Measurements from ENCODE around the gene MITF.

Gene MITF

DNA sequence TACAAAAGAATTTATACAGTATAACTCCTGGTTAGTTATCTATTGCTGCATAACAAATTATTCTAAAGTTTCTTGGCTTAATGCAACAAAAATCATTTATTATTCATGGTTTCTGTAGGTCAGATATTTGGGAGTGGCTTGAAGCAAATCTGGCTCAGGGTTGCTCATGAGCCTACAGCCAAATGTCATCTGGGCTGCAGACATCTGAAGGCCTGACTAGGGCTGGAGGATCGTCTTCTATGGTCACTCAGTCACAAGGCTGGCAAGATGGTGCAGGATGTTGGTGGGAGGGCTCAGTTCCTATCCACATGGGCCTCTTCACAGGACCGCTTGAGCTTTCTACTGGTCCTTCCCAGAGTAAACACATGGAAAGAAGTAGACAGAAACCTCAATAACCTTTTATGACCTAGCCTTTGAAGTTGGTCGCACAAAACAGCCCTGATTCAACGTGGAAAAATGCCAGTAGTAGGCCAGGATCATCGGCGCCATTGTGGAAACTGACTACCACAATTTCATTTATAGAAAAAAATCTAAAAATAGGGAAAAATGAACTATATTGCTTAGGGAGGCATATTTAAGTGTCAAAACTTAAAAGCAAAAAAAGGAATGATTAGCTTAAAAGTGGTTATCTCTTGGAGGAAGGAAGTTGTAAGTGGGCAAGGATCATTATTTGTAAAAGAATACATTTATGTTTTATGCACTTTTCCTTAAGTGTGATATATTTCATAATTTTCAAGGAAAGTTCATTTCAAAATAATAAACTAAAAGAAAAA, 9.9 kb upstream of the MITF start:
- no peak for DNase-seq

DNA sequence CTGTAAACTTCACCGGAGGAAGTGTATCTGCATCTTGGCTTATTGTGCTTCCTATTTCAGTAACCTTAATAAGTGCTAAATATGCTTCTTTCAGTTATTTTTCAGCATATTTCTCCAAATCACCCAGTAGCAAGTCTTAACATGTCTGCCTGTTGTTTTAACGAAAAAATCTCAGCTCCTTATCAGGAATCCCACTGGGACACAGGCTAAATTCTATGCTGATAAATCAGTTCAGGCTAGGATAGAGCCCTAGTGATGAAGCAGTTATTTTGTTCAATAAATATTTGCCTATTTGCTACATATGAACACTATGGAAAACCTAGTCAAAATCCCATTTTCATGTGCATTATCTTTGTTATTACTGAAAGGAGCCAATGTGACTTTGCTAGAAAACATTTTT, 8.2 kb upstream of the MITF start:
- DNase-seq, result no peak

DNA sequence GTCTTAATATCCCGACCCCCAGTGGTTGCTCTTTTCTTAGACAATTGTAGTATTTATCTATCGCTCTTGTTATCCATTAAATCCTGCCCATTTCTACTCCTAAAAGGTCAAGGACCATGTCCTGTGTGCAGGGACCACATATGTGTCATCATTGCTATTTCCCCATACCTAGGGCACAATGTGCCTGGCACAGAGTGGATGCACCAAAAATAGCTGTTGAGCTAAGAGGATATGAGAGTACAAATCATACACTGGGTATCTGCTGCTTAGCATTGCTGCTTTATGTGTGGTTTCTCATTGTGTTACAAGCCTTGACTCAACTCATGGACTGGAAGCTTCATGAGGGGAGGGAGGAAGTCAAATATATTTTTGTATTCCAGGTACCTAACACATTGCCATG, 3.4 kb upstream of the MITF start:
- no peak for DNase-seq

DNA sequence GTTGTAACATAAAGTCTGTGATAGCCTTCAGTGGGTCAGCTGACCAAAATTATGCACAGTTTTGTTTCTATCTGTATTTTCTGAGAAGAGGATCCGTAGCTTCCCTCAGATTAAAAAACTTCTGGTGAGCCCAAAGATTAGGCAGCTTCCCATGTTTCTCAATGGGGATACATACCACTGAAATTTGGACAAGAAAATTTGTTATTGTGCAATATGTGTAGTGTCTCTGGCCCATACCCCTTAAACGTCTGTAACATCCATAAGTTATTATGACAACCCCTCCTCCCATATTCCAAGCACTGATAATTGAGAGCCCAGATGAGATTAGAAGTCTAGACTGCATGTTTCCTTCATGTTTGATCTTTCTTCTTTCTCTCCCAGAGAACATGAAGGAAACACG, 1.9 kb upstream of the MITF start:
- no peak for DNase-seq

DNA sequence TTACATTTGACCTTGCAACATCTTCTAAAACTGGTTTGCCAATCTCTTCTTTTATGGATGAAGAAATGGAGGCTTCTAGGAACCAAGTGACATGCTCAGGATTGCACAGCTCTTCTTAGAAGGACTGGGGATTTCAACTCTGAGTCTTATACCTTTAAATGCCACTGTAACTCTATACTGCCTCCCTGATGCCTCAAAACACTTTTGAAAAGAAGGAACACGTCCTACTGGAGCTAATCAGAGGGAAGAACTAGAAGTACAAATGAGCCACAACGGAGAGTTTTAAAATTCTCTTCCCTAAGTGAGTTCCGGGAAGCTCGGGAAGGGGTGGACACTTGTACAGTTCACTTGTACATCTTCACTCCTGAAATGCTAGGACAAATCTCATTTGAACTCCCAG, 949 bp upstream of the MITF start:
- DNase-seq, result no peak

DNA sequence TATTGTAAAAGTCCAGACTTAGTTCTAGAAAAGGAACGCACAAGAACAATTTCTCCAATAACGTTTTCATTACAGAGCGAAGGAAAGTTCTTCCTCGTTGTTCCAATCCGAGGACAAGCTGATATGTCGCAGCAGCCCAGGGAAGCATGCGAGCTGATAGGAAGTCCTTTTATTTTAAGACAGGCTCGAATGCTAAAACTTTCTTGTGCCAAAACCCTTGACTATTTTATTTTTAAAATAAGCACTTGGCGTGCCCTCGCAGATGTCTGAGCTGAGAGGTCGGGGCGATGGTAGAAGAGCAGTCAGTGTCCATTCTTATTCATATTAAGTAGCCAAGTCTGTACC, 433 bp upstream of the MITF start:
- DNase-seq, result no peak

DNA sequence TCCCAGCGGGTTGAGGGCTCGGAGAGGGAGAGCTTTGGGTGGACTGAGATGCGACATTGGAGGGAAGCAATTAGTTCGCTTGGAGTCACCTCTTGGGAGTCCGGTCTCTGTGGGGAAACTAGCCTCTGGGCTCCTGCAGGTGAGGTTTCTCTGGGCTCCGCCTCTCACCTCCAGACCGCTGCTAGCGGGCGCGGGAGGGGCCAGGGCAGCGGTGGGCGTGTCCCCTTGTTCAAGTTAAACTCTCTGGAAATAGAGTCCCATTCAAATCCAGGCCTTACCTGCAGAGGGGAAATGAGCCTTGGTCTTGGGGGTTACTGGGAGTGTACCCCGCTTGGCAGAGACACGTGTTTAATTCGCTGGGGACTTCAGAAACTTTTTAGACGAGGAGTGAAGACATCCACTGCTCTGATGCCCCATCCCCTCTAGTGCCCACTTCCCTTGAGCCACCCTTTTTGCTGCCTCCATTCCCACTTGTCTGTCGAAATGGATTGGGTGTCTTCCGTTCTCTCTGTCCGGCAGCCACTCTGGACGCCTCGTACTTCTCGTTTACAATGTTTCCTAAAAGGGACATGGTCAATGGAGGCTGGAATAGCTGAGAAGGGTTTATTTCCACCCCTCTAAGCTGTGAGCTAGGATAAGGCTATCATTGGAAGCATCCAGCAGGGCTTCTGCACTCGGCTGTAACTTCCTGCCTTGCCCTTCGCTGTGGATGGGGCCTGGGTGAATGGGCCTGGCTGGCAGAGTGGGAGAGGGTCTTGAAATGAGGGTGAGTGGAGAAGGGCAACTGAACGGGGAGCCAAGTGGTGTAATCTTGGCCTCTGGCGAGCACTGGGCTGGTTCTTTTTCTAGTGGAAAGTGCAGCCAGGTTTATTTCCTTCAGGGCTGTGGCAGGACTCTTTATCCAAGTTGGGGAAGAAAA, 1.1 kb downstream of the MITF start:
- DNase-seq, result no peak

DNA sequence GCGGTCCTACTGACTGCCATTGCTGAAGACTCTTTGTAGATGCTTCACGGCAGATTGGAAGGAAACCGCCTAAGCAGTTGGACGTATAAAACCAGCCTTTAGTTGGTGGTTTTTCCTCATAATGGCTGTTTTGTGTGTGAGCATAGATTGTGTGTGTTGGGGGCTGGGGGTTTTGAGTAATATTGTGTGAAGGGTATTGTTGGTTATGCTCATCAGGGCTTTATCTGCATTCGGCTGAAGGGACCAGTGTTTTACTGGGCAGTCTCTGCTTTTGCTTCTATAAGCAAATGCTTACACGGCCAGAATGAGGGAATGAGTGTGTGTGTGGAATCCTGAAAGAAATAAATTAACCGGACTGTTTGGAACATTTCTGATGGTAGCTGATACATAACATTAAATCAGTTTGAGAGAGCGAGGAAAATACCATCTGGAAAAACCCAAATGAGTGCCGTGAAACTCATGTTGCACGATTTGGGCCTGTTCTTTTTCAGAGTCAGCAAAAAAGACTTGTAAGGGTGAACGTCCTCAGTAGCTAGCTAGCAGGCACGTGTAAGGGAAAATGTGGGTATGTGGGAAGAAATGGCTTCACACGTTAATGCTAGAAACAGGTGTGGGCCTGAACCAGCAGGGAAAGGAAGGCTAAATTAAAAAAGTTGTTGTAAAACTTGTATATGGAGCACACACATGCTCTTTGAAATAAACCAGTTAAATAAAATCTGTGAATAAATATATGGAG, 1.9 kb downstream of the MITF start:
- no peak for DNase-seq

DNA sequence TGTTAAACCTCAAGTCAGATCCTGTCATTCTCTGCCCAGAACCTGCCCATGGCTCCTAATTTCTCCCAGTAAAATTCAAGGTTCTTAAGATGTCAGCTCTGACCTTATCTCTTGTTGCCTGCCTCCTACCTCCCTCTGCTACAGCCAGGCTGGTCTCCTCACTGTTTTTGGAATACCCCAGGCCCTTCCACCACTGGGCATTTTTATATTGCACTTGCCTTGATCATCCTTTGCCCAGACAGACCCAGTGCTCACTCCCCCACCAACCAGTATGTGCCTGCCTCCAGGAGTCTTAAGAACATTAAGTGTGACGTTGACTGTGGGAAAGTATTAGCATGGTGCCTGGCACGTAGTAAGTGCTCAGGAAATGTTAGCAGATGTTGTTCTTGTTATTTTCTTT, 3.1 kb downstream of the MITF start:
- DNase-seq, result no peak

DNA sequence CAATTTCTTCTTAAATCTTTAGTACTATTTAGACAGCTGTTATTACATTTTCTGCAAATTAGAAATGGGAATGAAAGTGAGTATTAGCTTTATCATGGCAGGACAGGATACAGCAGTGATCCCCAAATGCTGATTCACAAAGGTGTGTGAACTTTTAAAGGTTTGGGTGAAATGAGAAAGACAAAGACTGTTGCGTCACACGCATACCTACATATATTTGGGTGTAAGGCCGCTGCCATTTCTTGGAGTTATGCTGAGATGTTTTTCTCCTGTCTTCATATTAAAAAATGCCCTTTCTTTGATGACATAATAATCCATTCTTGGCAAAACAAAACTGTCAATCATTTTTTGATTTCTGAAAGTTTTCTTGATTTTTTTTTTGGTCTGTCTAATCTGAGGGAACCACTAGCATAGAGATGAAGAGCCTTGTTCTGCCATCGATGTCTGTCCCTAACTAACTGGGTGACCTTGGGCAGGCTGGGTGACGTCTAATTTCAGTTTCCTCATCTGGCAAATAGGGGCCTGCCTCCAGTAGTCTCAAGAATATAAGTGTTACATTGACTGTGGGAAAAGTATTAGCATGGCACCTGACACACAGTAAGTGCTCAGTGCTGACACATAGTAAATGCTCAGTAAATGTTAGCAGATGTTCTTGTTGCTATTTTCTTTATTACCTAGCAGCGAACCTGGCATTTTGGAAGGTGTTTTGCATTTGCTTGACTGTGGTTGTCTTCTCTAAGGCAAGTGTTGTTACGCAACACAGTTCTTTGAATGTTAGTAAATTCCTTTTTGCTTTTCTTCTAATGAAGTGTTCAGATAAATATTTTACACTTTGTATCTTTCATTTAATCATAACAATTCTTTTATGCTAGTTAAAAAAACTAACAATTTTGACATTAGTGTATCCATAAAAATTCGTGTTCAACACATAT, 5.0 kb downstream of the MITF start:
- DNase-seq, result no peak

DNA sequence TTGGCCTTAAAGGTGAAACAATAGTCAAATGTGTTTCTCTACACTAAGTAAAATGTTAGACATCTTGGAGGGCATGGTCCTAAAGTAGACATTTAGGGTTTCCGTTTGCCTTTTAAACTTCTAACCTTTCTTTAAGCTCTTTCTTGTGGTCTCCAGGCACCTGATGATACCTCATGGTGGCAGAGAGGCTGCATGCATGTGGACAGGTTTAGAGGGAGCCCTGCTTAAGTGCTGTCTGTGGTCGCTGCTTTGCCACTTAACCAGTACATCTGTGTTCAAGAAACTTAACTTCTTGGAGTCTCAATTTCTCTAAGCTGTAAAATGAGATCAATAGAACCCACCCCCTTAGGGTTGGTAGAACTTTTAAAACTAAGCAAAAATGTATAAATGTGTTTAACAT, 6.2 kb downstream of the MITF start:
- no peak for DNase-seq

DNA sequence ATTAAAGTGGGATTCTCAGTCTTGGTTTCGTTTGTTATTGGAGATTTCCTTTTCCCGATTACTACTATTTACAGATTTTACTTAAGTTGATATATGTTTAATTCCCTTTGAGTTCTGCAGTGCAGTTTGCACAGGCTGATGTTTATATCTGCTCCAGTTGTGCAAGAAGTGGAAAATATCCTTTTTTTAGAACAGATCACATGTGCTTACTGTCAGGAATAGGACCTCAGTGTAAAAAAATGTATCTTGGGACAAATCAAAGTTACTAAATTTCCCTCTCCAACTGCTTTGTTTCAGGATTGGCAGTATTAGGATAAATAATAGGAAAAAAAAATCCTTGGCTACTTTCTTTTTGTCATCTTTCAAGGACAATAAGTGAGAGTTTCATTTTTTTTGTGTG, 6.9 kb downstream of the MITF start:
- no peak for DNase-seq

DNA sequence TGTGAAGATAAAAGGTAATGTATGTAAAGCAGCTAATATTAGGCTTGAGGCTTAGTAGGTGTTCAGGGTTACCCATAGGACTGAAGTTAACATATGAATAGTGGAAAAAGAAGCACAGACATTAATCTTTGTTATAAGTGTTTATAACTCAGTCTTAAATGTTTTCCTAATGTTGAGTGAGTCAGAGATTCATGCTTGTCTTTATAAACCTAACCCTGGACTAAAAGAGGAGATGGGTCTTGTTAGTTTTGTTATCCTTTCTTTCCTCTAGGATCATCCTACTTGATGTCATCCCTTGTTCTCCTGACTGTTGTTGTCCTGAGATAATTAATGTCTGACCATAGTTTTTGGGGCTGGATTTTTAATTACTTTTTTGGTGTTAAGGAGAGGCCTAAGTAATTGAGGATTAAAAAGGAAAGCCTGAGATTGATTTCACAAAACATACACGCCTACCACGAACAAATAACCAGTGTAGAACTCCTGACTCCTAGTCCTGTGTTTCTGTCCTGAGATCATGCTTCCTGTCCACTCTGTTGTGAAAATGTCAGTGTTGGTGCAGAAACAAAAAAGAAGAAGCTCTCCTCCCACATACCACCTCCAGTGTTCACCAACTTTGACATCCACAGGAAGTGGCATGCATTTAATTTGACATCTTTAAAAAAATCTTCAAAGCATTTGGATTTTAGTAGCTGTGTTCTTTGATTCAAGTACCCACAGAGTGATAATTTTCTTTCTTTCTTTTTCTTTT, 8.4 kb downstream of the MITF start:
- DNase-seq, result no peak

DNA sequence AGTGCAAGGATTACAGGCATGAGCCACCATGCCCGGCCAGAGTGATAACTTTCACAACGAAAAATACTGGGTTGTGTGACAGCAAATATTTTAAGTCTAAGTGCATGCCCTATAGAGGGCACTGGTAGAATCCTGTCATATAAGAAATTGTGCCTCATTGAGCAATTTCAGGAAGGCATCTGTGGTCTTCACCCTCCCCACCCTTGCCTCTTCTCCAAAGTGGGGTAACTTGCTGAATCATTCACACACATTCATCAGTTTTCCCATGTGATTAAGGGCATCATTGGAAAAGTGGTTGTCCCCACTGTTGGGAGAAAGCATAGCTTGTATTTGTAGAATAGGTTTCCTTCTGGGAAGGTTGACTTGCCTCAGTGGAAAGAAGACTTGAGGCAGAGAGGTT, 9.2 kb downstream of the MITF start:
- no peak for DNase-seq

DNA sequence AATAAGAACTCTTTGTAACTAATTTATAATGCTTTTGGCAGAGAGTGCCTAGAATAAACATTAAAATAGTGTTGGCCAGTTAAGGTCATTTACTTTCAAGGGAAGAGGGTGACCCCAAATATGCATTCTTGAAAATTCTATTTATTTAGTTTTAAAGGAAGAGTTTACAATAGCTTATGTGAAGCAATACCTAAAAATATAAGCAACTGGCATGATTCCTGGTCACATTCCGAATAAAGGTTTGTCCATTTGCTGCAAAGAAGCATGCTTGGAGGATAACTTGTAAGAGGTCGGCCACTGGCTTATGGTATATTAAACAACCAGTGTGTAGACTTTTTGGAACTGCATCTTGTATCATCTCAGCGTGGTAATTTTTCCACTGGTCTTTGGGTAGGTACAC, 10.2 kb downstream of the MITF start:
- no peak for DNase-seq

DNA sequence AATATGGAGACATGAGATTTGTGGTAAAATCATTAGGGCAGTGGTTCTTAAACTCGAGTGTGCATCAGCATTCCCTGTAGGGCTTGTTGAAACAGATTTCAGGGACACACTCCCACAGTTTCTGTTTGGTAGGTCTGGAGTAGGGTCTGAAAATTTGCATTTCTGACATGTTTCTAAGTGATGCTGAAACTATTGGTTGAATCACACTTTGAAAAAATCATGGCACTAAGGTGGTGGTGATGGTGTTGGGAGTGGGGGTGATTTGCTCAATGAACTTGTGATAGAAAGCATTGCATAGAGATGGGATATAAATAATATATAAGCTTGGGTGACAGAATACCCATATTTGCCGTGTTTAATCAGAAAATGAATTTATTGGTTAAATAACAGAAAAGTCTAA, 11.3 kb downstream of the MITF start:
- DNase-seq, result no peak

DNA sequence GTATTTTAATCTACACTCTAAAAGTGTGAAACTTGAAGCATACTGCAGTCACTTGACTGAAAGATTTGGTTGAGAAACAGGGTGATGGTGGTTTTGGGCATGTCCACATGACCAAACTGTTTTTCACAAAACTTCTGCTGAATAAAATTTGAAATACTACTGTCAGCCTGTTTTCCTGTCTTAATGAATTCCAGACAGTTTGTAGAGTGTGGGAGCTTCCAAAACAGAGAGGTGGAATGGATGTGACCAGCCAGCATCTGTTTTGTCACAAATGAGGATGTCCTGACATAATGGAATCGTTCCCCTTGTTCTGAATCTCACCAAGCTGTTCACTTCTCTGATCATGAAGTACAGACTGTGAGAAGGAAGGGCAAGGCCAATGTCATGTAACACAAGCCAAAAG, 11.8 kb downstream of the MITF start:
- no peak for DNase-seq

DNA sequence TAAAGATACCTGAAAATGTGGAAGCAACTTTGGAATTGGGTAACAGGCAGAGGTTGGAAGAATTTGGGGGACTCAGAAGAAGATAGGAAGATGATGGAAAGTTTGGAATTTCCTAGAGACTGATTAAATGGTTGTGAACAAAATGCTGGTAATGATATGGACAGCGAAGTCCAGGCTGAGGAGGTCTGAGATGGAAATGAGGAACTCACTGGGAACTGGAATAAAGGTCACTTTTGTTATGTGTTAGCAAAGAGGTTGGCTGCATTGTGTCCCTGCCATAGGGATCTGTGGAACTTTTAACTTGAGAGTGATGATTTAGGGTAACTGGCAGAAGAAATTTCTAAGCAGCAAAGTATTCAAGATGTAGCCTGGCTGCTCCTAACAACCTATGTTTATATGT, 13.0 kb downstream of the MITF start:
- no peak for DNase-seq

DNA sequence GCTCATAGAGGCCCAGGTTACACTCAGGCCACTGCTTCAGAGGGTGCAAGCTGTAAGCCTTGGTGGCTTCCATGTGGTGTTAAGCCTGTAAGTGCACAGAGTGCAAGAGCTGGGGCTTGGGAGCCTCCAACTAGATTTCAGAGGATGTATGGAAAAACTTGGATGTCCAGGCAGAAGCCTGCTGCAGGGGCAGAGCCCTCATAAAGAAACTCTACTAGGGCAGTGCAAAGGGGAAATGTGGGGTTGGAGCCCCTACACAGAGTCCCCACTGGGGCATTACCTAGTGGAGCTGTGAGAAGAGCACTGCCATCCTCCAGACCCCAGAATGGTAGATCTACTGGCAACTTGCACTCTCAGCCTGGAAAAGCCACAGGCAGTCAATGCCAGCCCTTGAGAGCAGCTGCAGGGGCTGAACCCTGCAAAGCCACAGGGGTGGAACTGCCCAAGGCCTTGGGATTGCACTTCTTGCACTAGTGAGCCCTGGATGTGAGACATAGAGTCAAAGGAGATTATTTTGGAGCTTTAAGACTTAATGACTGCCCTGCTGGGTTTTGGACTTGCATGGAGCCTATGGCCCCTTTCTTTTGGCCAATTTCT, 14.0 kb downstream of the MITF start:
- DNase-seq, result no peak

DNA sequence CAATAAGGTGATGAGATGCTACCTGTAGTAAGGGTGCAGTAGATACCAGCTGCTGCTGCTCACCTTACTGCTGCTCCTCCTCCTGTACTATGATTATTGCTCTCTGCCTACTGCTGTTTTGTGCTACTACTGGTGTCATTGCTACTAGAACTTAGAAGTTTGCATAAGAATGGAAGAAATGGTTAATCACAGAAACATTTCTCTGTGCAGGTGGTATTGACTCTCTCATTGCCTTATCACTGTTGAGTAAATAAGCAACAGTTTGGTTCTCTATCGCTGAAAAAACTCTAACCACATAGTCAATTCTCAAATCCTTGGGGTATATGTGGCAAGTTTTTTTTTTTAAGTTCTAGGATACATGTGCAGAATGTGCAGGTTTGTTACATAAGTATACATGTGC, 16.5 kb downstream of the MITF start:
- no peak for DNase-seq
